Measurements from ENCODE around the gene BOC.

Gene BOC

DNA sequence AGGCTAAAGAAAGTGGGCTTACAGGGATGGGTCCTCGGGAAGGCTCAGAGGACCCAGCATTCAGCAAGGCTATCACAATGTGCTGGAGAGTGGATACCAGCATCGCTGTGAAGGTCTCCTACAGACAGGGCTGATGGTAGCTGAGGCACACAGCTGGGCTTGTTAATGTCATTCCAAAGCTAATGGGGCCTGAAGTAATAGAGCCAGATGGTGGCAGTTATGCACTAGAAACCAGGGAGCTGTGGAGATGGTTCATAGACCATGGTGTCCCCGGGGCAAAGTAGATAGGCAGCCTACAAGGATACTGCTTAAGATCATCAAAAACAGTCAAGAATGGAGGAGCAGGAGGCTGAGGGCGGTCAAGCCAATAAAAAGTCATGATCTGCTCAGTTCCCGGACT is 24.8 kb upstream of the BOC start:
- DNase-seq (ENCODE audit: low spot score) = no peak

GRCh38 chr3:113193288-113193687 is 18.1 kb upstream of the BOC start:
- DNase-seq (ENCODE audit: low spot score) = no peak

DNA sequence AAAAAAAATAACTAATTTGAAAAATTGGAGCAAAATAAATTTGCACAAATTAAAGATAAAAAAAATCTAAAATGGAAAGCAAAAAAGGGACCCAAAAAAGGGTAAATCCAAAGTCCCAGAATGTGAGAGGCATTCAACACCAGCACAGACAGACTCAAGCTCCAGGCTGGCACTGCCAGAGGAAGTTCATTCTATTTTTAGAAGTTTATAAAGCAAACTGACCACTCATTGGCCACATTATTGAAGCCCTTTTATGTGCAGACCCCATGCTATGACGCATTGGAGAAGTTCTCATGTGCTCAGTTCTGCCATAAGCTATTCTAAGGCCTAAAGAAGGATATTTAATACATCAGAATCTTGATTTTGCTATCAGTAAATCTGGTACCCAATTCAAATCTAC is 17.6 kb upstream of the BOC start:
- no peak for DNase-seq (ENCODE audit: low spot score)

DNA sequence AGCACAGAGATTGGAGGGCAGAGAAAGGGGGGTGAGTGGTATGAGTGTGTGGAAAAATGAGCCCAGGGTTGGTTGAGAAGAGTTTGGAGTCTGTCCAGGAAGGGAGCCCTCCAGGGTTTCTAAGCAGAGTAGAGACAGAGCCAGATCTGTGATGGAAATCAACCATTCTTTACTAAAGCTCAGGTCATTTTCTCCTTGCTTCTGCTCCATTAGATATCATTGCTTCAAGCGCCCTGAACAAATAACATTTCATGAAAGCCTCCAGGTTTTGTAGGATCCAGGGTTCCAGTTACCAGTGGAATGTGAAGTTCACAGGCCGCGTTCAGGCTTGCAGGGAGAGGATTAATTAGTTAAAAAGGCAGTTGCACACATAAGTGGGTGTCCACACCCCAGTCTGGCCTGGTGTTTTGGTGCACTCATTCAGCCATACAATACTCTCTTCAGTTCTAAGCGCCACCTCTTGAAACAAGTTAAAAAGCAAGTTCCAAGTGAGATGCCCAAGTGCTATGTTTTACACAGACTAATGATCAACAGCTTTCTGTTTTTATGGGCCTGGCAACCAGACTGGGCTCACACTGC is 16.4 kb upstream of the BOC start:
- no peak for DNase-seq (ENCODE audit: low spot score)

DNA sequence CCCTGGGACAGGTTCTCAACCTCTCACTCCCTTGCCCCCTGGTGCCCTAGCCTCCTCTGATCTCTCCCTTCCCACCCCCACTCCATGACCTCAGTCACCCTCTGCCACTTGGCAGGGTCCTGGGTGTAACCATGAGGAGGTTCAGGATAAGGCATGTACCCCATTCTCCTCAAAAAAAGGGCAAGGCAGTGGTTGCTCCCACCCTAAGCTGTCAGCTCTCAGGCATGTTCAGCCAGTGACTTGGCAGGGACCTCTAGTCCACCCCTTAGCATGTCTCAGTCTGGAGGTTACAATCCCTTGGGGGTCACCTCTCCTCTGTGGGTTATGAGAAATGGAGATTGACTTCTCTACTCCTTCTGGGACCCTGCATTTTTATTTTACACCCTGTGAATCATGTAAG is 11.0 kb upstream of the BOC start:
- no peak for DNase-seq (ENCODE audit: low spot score)

GRCh38 chr3:113200946-113201345 is 10.4 kb upstream of the BOC start:
- no peak for DNase-seq (ENCODE audit: low spot score)

GRCh38 chr3:113204371-113204770 is 7.0 kb upstream of the BOC start:
- no peak for DNase-seq (ENCODE audit: low spot score)

DNA sequence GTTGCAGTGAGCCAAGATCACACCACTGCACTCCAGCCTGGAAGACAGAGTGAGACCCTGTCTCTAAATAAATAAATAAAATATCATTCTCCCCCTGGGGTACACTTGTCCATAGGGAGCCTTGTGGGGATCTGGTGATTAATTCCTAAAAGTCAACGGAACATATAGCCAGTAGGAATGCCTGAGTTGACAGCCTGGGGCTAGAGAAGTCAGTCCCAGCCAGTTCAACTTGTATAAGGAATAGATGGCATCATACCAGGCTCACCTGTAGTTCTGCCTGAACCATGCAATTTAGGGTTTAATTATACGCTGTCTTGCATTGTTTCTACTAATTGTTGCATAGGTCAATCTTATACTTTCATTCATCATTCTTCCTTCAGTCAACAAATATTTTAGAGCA is 5.9 kb upstream of the BOC start:
- DNase-seq (ENCODE audit: low spot score) = no peak

DNA sequence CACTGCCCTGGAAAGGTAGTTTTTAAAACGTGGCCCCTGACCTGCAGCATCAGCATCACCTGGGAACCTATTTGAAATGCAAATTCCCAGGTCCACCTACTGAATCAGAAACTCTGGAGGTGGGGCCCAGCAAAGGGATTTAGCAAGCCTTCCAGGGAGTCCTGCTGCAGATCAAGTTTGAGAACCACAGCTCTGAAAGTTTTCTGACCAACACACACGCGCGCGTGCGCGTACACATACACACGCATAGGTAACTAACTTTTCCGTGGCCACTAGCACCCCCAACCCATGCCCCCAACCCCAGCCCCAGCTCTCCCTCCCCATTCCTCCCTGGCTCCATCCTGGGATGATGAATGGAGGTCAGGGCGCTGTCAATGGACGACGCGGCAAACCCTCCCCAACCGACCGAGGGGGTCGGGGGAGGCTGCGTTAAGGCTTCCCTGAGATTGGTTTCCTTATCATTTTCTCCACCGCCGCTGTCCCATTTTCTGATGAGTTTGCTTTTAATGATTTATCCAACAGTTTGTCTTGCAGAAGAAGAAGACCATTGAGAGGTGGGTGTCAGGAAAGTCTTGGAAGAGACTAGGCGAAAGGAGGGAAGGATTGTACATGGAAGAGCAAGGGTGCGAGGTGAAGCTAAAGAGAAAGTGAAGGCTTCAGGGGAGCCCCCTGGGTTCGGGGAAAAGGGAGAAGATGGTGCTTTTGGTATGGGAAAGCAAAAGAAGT is 590 bp upstream of the BOC start:
- DNase-seq (ENCODE audit: low spot score) = no peak

DNA sequence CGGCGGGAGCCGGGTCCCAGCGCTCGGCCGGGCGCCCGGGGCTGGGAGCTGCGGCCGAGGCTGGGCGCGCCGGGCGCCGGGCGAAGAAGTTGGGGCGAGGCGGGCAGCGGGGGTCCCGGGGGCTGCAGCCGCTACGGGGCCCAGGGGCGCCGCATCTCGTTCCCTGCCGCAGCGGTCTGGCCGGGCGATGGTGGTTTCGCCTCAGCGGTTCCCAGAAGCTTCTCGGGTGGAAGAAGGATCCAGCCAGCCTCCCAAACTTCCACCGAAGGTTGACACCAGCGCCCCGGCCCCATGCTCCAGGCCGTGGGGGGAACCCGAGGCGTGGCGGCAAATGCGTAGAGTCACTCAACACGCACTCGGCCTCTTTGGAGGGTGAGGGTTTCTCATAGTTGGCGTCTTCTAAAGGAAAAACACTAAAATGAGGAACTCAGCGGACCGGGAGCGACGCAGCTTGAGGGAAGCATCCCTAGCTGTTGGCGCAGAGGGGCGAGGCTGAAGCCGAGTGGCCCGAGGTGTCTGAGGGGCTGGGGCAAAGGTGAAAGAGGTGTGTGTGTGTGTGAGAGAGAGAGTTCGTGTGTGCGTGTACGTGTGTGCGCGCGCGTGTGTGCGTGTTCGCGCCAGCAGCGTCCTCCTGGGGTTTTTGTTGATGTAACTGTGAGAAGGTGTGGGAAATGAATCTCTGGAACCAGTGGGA is 940 bp downstream of the BOC start:
- DNase-seq (ENCODE audit: low spot score) = no peak

DNA sequence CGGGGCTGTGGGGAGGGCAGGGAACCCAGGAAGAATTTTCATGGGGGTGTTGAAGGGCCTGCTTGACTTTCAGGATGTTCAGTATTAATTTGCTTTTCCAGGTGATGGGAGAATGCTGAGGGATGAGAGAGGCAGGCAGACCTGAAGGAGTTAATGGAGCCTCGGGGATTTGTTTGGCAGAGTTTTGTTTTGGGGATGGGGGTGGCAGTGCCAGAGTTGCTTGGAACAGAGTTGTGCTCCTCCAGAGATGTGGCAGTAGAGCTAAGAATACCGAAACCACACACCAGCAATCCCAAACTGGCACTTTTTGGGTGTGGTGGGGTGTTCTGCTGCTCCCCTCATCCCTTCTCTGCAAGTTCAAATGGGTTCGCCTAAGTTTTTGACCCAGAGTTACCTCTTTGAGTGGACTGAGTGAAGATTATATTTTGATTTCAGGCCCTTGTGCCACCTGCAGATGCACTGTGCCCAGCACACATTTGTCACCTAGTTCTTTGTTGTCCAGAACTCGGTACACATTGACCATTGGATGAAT is 1.6 kb downstream of the BOC start:
- DNase-seq (ENCODE audit: low spot score) = no peak

DNA sequence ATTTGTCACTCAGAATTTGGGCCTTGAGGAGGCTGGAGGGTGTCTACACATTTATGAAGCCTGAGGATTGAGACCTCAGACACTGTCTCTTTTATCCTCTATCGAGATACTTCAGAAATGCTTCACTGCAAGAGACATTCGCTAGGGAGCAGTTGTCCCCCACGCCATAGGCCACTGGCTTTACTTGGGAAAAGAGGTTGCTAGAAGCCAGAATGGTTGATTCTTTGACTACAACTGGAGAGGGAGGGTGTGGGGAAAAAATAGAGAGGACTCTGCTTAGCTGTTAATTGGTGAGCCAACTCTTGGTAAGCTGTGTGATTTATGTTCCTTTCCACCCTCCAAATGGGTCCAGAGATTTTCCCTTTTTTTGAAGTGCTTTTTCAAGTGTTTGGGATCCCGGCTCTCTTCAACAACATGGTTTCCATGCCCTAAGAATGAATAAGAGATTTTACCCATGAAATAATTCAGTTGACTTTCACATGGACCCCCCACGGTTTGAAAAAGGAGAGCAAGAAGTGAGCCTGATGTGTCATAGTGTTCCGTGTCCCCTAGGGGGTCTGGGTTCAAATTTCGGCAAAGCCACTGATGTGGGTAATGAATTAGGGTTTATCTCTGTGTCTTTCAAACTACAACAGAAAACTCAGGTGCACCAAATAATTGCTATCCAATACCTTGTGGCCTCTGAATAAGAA is 2.7 kb downstream of the BOC start:
- DNase-seq (ENCODE audit: low spot score) = no peak

DNA sequence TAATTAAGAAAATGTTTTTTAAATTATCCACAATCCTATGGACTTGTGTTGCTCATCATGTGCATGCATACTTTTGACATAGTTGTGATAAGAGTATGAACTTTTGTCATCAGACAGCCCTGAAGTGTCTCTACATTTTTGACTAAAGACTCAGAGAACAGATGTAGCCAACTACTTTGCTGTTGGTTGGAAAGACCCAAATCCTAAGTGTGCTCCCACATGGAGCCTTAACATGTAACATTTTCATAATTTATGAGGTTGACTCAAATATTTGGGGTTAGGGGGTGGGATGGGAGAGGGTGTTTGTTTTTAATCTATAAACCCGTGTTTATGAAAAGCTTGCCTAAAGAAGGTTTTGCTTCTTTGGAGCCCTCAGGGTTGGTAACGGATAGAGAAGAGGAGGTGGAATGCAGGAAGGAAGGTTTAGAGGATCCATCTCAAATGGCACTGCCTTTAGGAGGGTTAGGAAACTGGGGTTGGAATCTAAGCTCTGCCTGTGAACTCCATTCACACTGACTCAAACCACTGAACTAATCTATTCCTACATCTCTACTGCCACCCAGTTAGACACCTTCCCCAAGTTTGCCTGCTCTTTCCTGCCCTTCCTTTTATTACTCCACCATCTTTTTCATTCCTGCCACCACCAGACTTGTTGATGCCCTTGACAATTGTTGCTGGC is 3.7 kb downstream of the BOC start:
- DNase-seq (ENCODE audit: low spot score) = no peak

DNA sequence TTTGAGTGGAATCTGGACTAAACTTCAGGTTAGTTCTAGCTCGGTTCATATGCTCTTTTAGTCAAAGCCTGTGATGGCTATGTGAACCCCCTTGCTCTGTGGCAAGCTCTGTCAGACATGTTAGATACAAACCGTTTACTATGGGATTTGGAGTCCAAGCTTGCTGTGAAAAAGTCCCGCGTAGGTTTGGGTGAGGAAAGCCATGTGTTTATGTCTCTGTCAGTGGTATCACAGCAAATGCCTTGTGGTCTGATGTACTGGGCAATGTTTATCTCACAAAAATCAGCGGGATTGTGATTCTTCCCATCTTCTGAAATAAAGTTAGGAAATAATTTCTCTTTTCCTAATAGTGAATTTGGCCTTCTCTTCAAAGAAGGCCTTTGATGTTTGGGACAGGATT is 5.0 kb downstream of the BOC start:
- no peak for DNase-seq (ENCODE audit: low spot score)

GRCh38 chr3:113218011-113218680 is 6.8 kb downstream of the BOC start:
- no peak for DNase-seq (ENCODE audit: low spot score)

DNA sequence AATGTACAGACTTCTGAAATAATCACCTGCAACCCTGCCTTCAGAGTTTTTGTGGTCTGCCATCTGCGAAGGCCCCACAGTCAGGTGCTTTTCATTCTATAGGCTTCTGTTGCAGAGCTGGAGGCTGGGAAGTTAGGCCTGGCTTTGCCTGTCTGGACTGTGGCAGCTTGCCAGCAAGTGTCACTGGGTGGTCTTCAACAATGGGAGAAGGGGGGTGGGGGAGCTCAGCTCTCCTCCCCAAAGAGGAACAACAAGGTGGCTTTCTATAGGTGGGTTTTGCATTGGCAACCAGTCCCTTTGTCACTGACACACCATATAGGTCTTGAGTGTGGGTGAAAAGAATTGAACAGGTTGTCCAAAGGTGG is 7.3 kb downstream of the BOC start:
- no peak for DNase-seq (ENCODE audit: low spot score)

DNA sequence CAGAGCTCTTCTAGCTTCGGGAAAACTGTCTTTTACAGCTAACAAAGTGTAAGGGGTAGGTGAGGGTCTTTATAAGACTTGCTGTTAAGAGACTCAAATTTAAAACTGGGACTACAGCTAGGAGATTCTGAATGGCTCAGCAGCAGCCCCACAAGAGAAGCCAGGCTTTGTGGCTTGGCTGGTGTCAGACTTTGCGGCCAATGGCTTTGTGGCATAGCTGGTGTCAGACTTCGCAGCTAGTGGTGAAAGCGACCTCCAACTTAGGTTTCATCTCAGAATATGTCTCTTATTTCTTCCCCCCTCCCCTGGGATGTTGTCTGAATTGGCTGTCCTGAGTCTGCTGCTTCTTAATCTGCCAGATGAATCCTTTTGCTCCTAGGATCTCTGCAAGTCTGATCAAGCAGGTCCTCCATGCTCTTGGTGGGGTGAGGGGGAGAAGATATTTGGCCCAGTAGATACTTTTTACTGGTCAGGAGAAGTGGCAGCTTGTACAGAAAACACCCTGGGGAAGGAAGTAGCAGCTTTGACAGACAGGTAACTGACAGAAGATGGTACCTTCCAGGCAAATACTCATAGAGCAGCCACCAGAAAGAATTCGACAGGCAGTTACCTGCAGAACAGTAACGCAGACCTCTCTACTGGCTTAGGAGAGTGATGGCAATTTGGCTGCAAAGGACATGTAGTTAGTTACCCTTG is 8.4 kb downstream of the BOC start:
- no peak for DNase-seq (ENCODE audit: low spot score)

GRCh38 chr3:113220721-113221120 is 9.4 kb downstream of the BOC start:
- no peak for DNase-seq (ENCODE audit: low spot score)

DNA sequence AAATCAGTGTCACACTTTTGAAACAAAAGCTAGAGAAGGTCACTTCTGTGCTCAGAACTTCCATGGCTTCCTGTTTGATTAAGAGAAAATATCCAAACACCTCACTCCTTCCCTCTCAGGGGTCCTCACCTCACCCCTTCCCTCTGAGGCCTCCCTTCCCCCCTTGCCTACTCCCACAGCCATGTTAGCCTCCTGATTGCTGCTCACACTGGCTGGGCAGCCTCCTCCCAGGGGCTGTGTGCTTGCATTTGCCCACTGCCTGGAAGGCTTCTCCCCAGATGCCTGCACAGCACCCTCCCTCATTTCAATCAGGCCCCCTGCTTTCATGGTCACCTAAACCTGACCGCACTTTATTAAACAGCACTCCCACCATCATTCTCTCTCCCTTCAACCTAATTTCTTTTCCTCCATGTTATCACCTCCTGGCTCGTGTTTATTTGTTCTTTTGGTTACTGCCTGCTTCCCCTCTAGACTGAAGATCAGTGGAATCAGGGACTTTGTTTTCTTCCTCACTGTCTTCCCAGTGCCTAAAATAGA is 10.4 kb downstream of the BOC start:
- DNase-seq (ENCODE audit: low spot score) = no peak

DNA sequence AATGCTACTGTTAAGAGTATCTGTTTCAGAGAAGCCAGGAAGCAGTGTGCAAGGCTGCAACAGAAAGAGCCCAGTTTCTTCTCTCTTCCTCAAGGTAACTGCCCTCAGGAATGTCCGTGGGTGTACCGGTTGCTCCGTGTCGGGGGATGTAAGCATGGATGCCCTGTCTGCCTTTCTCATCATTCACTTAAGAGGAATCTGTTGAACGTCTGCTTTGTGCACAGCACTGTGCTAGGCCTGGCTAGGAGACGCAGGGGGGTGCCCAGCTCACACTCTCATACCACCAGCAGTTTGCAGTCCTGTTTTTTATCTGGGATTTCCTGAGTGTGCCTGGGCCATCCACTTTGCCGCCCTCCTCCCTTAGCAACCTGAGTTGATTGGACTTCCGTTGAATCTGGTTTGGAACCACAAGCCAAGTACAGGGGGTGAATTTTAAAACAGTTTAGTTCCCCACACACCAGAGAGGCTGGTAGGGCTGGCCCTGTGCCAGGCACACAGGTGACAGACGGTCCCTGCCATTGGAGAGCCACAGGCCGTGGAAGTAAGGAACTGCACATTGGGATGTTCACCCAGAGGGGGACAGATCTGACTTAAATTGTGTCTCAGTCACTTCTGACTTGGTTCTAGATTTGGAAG is 11.2 kb downstream of the BOC start:
- DNase-seq (ENCODE audit: low spot score) = no peak

Measured in RKO (cell line).